OCI-LY7 (cell line): Measurements from ENCODE around the gene RAB17. TPM values are rescaled to one million over a fixed set of nuclear protein-coding genes. Genes with fewer than 3 reads are reported as not detected.

Source experiments
- Bru-seq: library from RNA; stranded (reverse); fragments of 400-500 nt; gene quantifications from one replicate; lab custom pipeline; 2021; lab: Mats Ljungman, UMichigan
- BruChase-seq, 2 experiments: library from RNA; stranded (reverse); fragments of 400-500 nt; gene quantifications; one replicate each; lab custom pipeline; 2021; lab: Mats Ljungman, UMichigan
- BruUV-seq: library from RNA; stranded (reverse); fragments of 400-500 nt; replicated peaks from 2 replicates; lab custom pipeline; 2021; lab: Mats Ljungman, UMichigan
- CTCF ChIA-PET: fragments of 300-600 bp; sonication (Branson Sonifier 250); formaldehyde crosslinking; loops from one replicate; lab custom pipeline; 2022; ENCODE audit warnings: antibody characterized with exemption; ENCODE audit not compliant: unreplicated experiment; lab: Charles Lee
- POLR2A ChIA-PET: fragments of 300-600 bp; sonication (Branson Sonifier 250); formaldehyde crosslinking; loops from one replicate; lab custom pipeline; 2022; ENCODE audit warnings: antibody characterized with exemption; lab: Charles Lee
- DNase-seq: peaks from one replicate; pipeline ENCODE4 v3.0.0-alpha.2; 2015; ENCODE audit warnings: low spot score
- H2AFZ ChIP-seq: fragments of 200-600 bp; sonication (generic), shearing (Covaris generic); 2 replicates; pipeline ENCODE4 v1.6.1; 2014; ENCODE audit warnings: mild to moderate bottlenecking, antibody characterized with exemption, low read length, moderate library complexity
- H3K27ac ChIP-seq: fragments of 200-600 bp; sonication (generic); 2 replicates; pipeline ENCODE4 v1.5.1; 2014; ENCODE audit warnings: mixed run types, low read depth, mild to moderate bottlenecking, moderate library complexity, low read length, inconsistent platforms; ENCODE audit not compliant: poor library complexity, severe bottlenecking
- H3K36me3 ChIP-seq: fragments of 200-600 bp; sonication (generic); 2 replicates; pipeline ENCODE4 v1.6.1; 2014; ENCODE audit warnings: mild to moderate bottlenecking, antibody characterized with exemption, low read length, moderate library complexity, mixed read lengths; ENCODE audit not compliant: insufficient read depth
- H3K4me1 ChIP-seq: fragments of 200-600 bp; sonication (generic); 2 replicates; pipeline ENCODE4 v1.5.1; 2014; ENCODE audit warnings: mild to moderate bottlenecking, low read length; ENCODE audit not compliant: insufficient read depth, poor library complexity, severe bottlenecking
- H3K4me2 ChIP-seq: fragments of 200-600 bp; sonication (generic); 2 replicates; pipeline ENCODE4 v1.6.1; 2014; ENCODE audit warnings: mild to moderate bottlenecking, low read length
- H3K4me3 ChIP-seq: fragments of 200-600 bp; sonication (generic); 2 replicates; pipeline ENCODE4 v1.5.1; 2014; ENCODE audit warnings: mild to moderate bottlenecking, low read depth, low read length; ENCODE audit not compliant: poor library complexity, severe bottlenecking
- H3K79me2 ChIP-seq: fragments of 200-600 bp; sonication (generic); 2 replicates; pipeline ENCODE4 v1.6.1; 2016; ENCODE audit warnings: low read depth, mild to moderate bottlenecking, low read length, moderate library complexity, mixed read lengths; ENCODE audit not compliant: insufficient read depth
- H3K9me2 ChIP-seq: fragments of 200-600 bp; sonication (generic); 2 replicates; pipeline ENCODE4 v1.6.1; 2016; ENCODE audit warnings: mild to moderate bottlenecking, low read length, mixed read lengths; ENCODE audit not compliant: insufficient read depth
- H3K9me3 ChIP-seq: fragments of 200-600 bp; sonication (generic); 2 replicates; pipeline ENCODE4 v1.6.1; 2014; ENCODE audit warnings: mild to moderate bottlenecking, mixed run types, low read length, mixed read lengths
- H4K20me1 ChIP-seq: fragments of 200-600 bp; sonication (generic); 2 replicates; pipeline ENCODE4 v1.6.1; 2014; ENCODE audit warnings: mild to moderate bottlenecking, antibody characterized with exemption, low read length, moderate library complexity, mixed read lengths; ENCODE audit not compliant: insufficient read depth
- CTCF ChIP-seq: fragments of 200-600 bp; sonication (generic); conservative IDR thresholded peaks from 2 replicates; pipeline ENCODE4 v1.5.1; 2014; ENCODE audit warnings: mild to moderate bottlenecking, antibody characterized with exemption, low read length, moderate library complexity, mixed read lengths
- EZH2phosphoT487 ChIP-seq: fragments of 200-600 bp; sonication (generic); IDR thresholded peaks from 2 replicates; pipeline ENCODE4 v1.6.1; 2018; ENCODE audit warnings: low read depth, borderline replicate concordance, mild to moderate bottlenecking, mixed run types, antibody characterized with exemption, low read length, moderate library complexity, mixed read lengths
- intact Hi-C: fragments of 100-400 bp; cut with micrococcal nuclease; formaldehyde crosslinking; loops from one replicate; pipeline ENCODE4 v1.10.0; 2022; ENCODE audit not compliant: unreplicated experiment
- long read RNA-seq: library from polyadenylated mRNA; stranded (forward); transcript quantifications from one replicate; pipeline ENCODE4 v2.0.0, GENCODE V29; 2022
- total RNA-seq, 2 experiments: library from RNA; depleted of rRNA in 1 of 2; stranded (reverse); fragments of >200 nt in 1 of 2; shearing (Covaris generic) in 1 of 2; gene quantifications; 2 replicates each; pipeline ENCODE4 v1.2.3, GENCODE V29; 2014 to 2022

RAB17 gene
- not detected in 2 replicates for total RNA-seq (2014; rRNA removed; shearing (Covaris generic))
- total RNA-seq (2022), result not detected in 2 replicates
- Bru-seq, nascent RNA, result percentile 7 among the genes with signal in this experiment
- BruChase-seq, experiment 1, labeled RNA remaining after a 6-hour chase, result not detected
- BruChase-seq, experiment 2, labeled RNA remaining after a 2-hour chase, result percentile 7 among the genes with signal in this experiment
- long read RNA-seq, result 0 reads

- ChIA-PET CTCF (no interaction called here), POLR2A (no interaction called here)
- Histone ChIP-seq H2AFZ (no peak within 1 kb of the TSS), H3K79me2 (no peaks in the 10 kb centered on the region), H3K9me2 (no peaks in the 10 kb centered on the region), H3K4me3 (no peak within 1 kb of the TSS), H3K4me2 (peak within 1 kb of the TSS; percentile 8; the same call in 1 of the 2 replicates), H3K36me3 (no peaks in the 10 kb centered on the region), H4K20me1 (no peaks in the 10 kb centered on the region), H3K4me1 (peaks cover 7% of the 10 kb centered on the region), H3K9me3 (no peaks in the 10 kb centered on the region), H3K27ac (no peak within 1 kb of the TSS)
- BruUV-seq, result no TSS peak
- intact Hi-C loops, result no loop called here
- TF ChIP-seq EZH2phosphoT487, result no peak
- TF ChIP-seq CTCF, result no peak
- DNase-seq, result no peak
Observed at GRCh38 chr2:237590272-237591140, at the start of gene RAB17. Gene RAB17 (minus strand): TSS chr2:237590734. CDS start chr2:237586154, 4,580 bp downstream.

- H3K4me2 ChIP-seq, result no peak overlapping the region
- TF ChIP-seq EZH2phosphoT487, result no peak
- peak; percentile 38 for TF ChIP-seq CTCF
- CTCF ChIA-PET, result no interaction called here
Observed at GRCh38 chr2:237639836-237640220, 49.3 kb upstream of the RAB17 start.

More at GRCh38 chr2:237639836-237640220, 49.3 kb upstream of the RAB17 start:
- Histone ChIP-seq H3K4me3 (no peak overlapping the region), H3K79me2 (no peaks in the 10 kb centered on the region), H3K27ac (no peak overlapping the region), H3K9me3 (peaks cover 7% of the 10 kb centered on the region; the same call in 1 of the 2 replicates), H3K4me1 (no peaks in the 10 kb centered on the region), H3K36me3 (no peaks in the 10 kb centered on the region), H3K9me2 (no peaks in the 10 kb centered on the region), H4K20me1 (no peaks in the 10 kb centered on the region), H2AFZ (no peak overlapping the region)
- intact Hi-C loops, result no loop called here
- DNase-seq, result no peak
- no TSS peak for BruUV-seq
- POLR2A ChIA-PET, result no interaction called here
